NB4 (cell line): ENCODE measurements around the gene FOXL1.

ENCODE experiments used
- CTCF ChIP-seq: IDR thresholded peaks from one replicate; pipeline ENCODE4 v1.5.1; 2012; ENCODE audit warnings: low read depth, low read length
- POLR2A ChIP-seq: IDR thresholded peaks from 2 replicates; pipeline ENCODE4 v1.6.1; 2011; ENCODE audit warnings: mild to moderate bottlenecking; ENCODE audit not compliant: insufficient read length; ENCODE audit errors: extremely low read depth

DNA sequence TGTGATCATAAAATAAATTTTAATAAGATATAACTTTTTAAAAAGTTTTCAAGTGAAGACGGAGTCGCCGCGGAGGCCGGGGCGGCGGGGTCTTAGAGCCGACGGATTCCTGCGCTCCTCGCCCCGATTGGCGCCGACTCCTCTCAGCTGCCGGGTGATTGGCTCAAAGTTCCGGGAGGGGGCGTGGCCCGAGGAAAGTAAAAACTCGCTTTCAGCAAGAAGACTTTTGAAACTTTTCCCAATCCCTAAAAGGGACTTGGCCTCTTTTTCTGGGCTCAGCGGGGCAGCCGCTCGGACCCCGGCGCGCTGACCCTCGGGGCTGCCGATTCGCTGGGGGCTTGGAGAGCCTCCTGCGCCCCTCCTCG, 11.8 kb upstream of the FOXL1 start, which contains the start of gene FOXC2:
- TF ChIP-seq CTCF: no peak
- TF ChIP-seq POLR2A: no peak
